GM23338 (cell line): ENCODE data around the gene ZNF646. TPM values are rescaled to one million over a fixed set of nuclear protein-coding genes. Genes with fewer than 3 reads are reported as not detected.
A peak's percentile ranks its signal among the peaks of the same experiment; 100 is the strongest.

Experiments
- ATAC-seq: fragments of 200-7000 bp; cut with Tn5 transposase; 3 replicates; pipeline ENCODE4 v1.9.1; 2020
- DNase-seq: peaks from one replicate; pipeline ENCODE4 v3.0.0-alpha.2; 2015; ENCODE audit warnings: low spot score
- H2AFZ ChIP-seq: fragments of 200-600 bp; sonication (generic); 2 replicates; pipeline ENCODE4 v1.8.0; 2016; ENCODE audit warnings: antibody characterized with exemption, mild to moderate bottlenecking, moderate library complexity
- H3F3A ChIP-seq: fragments of 200-600 bp; sonication (generic); replicated peaks from 2 replicates; pipeline ENCODE4 v1.8.0; 2017; ENCODE audit warnings: antibody characterized with exemption, mixed run types, low read depth
- H3K27ac ChIP-seq: fragments of 200-600 bp; sonication (generic); 2 replicates; pipeline ENCODE4 v1.6.1; 2016; ENCODE audit warnings: low read depth
- H3K27me3 ChIP-seq: fragments of 200-600 bp; sonication (generic); 2 replicates; pipeline ENCODE4 v1.8.0; 2016; ENCODE audit warnings: mild to moderate bottlenecking, mixed run types, moderate library complexity; ENCODE audit not compliant: insufficient read depth
- H3K36me3 ChIP-seq: fragments of 200-600 bp; sonication (generic); 2 replicates; pipeline ENCODE4 v1.8.0; 2016; ENCODE audit warnings: mild to moderate bottlenecking; ENCODE audit not compliant: insufficient read depth
- H3K4me1 ChIP-seq: fragments of 200-600 bp; sonication (generic); 2 replicates; pipeline ENCODE4 v1.8.0; 2016; ENCODE audit warnings: mild to moderate bottlenecking, moderate library complexity; ENCODE audit not compliant: insufficient read depth
- H3K4me2 ChIP-seq: fragments of 200-600 bp; sonication (generic); 2 replicates; pipeline ENCODE4 v1.7.1; 2017; ENCODE audit warnings: mixed run types
- H3K4me3 ChIP-seq: fragments of 200-600 bp; sonication (generic); 2 replicates; pipeline ENCODE4 v1.6.1; 2016; ENCODE audit warnings: mixed run types
- H3K79me2 ChIP-seq: fragments of 200-600 bp; sonication (generic); replicated peaks from 2 replicates; pipeline ENCODE4 v1.8.0; 2017; ENCODE audit warnings: mild to moderate bottlenecking; ENCODE audit not compliant: insufficient read depth
- H3K9me2 ChIP-seq: fragments of 200-600 bp; sonication (generic); 2 replicates; pipeline ENCODE4 v1.8.0; 2017; ENCODE audit not compliant: insufficient read depth
- H4K20me1 ChIP-seq: fragments of 200-600 bp; sonication (generic); replicated peaks from 2 replicates; pipeline ENCODE4 v1.8.0; 2017; ENCODE audit warnings: mild to moderate bottlenecking; ENCODE audit not compliant: insufficient read depth
- H3K27ac Mint-ChIP-seq: 2 replicates; pipeline ENCODE4 v1.8.0; 2020; ENCODE audit warnings: inconsistent platforms, mild to moderate bottlenecking, moderate library complexity, mixed read lengths
- H3K27me3 Mint-ChIP-seq: 3 replicates; pipeline ENCODE4 v1.8.0; 2022; ENCODE audit warnings: low read depth, mild to moderate bottlenecking, moderate library complexity, mixed read lengths, inconsistent platforms; ENCODE audit not compliant: insufficient read depth, poor library complexity
- H3K36me3 Mint-ChIP-seq: 3 replicates; pipeline ENCODE4 v1.8.0; 2021; ENCODE audit warnings: low read depth, mild to moderate bottlenecking, inconsistent platforms, moderate library complexity, mixed read lengths
- H3K4me1 Mint-ChIP-seq: 3 replicates; pipeline ENCODE4 v1.8.0; 2020; ENCODE audit warnings: mild to moderate bottlenecking, inconsistent platforms, mixed read lengths
- H3K4me3 Mint-ChIP-seq: 3 replicates; pipeline ENCODE4 v1.8.0; 2021; ENCODE audit warnings: moderate library complexity, mild to moderate bottlenecking, inconsistent platforms, mixed read lengths
- H3K9me3 Mint-ChIP-seq: 3 replicates; pipeline ENCODE4 v1.8.0; 2020; ENCODE audit warnings: moderate library complexity, mild to moderate bottlenecking, inconsistent platforms, mixed read lengths
- CREB1 ChIP-seq: fragments of 250-450 bp; sonication (Bioruptor Pico); IDR thresholded peaks from 2 replicates; pipeline ENCODE4 v1.5.0; 2020; ENCODE audit warnings: low read depth, mild to moderate bottlenecking, moderate library complexity
- ETS1 ChIP-seq: IDR thresholded peaks from 2 replicates; pipeline ENCODE4 v1.6.1; 2016; ENCODE audit warnings: antibody characterized with exemption
- EZH2phosphoT487 ChIP-seq: fragments of 200-600 bp; sonication (generic); IDR thresholded peaks from one replicate; pipeline ENCODE4 v1.8.1; 2018; ENCODE audit warnings: antibody characterized with exemption; ENCODE audit not compliant: unreplicated experiment
- JUNB ChIP-seq: IDR thresholded peaks from one replicate; pipeline ENCODE4 v1.6.1; 2016; ENCODE audit warnings: antibody characterized with exemption; ENCODE audit not compliant: unreplicated experiment
- POLR2AphosphoS5 ChIP-seq: IDR thresholded peaks from 2 replicates; pipeline ENCODE4 v1.6.1; 2016; ENCODE audit warnings: antibody characterized with exemption, low read depth
- STAT1 ChIP-seq: IDR thresholded peaks from one replicate; pipeline ENCODE4 v1.6.1; 2016; ENCODE audit warnings: antibody characterized with exemption; ENCODE audit not compliant: unreplicated experiment
- ZNF114 ChIP-seq: fragments of 250-450 bp; sonication (Bioruptor Pico); IDR thresholded peaks from 2 replicates; pipeline ENCODE4 v1.5.0; 2020; ENCODE audit warnings: mild to moderate bottlenecking, moderate library complexity
- polyA plus RNA-seq: library from polyadenylated mRNA; unstranded; fragments of >200 nt; fragmentation: Nextera tagmentation; extraction: Ambion mirVana; gene quantifications from 2 replicates; pipeline ENCODE4 v1.2.1, GENCODE V29; 2016
- total RNA-seq: library from RNA; depleted of rRNA; stranded (reverse); fragments of >200 nt; shearing (Covaris generic); gene quantifications from 2 replicates; pipeline ENCODE4 v1.2.3, GENCODE V29; 2014

ZNF646 gene
- total and polyA plus RNA-seq, 2 experiments from 2014 or later: 6.3 to 29.3 TPM

DNA sequence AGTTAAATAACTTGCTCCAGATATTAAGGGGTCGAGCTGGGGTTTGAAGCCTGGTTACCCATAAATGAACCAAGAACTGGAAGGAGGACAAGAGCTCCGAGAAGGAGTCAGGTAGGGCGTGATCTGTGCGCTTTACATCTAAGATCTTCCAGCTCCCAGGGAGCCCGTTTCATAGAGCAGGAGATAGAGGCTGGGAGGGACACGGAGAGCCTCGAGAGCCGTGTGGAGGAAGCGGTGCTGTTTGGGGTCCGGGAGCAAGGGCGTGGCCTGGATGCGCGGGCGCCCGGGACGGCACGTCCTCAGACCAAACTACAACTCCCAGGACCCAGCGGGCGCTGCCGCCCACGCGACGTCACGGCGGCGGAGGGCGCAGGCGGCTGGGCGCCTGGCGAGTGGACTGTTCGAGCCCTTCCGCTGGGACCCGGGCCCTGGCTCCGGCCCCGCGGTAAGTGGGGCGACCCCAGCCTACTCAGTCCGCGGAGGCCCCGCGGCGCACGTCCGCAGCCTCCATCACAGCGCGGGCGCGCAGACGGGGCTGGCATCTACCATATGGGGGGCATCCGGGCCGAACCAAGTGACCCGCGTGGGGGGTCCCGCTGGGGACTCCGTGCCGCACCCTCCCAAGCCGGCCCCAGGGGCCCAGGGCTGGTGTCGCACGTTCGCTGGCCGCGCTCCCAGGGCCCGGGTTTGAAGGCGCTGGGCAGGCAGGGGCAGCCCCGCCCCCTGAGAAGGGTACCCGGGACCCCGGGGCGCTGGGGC, 34.0 kb downstream of the ZNF646 start, which contains the start of gene BCKDK:
Gene BCKDK (plus strand): TSS at position 352 of the 759 bp plus-strand sequence. CDS start 838 bp downstream, outside the sequence.
- no peaks in the 10 kb centered on the region for H3K79me2 ChIP-seq
- no peaks in the 10 kb centered on the region for H3K36me3 ChIP-seq
- peak within 1 kb of the TSS; percentile 87 for H3K4me2 ChIP-seq
- H3F3A ChIP-seq: peaks cover 5% of the 10 kb centered on the region; the same call in 1 of the 2 replicates
- H3K9me2 ChIP-seq: no peaks in the 10 kb centered on the region
- ATAC-seq: peak; percentile 86
- Mint-ChIP-seq H3K27me3 (peaks cover 18% of the 10 kb centered on the region), H3K4me1 (peaks cover 9% of the 10 kb centered on the region; the same call in 1 of the 3 replicates), H3K36me3 (peaks cover 23% of the 10 kb centered on the region), H3K27ac (no peak within 1 kb of the TSS), H3K4me3 (peak within 1 kb of the TSS; percentile 77), H3K9me3 (peaks cover 8% of the 10 kb centered on the region)
- H3K27me3 ChIP-seq: no peaks in the 10 kb centered on the region
- peaks cover 6% of the 10 kb centered on the region; the same call in 1 of the 2 replicates for H3K4me1 ChIP-seq
- no peak within 1 kb of the TSS for H3K27ac ChIP-seq
- peak; percentile 56 for TF ChIP-seq POLR2AphosphoS5
- TF ChIP-seq ZNF114 (CRISPR knock-in tag): no peak
- no peak for TF ChIP-seq JUNB
- TF ChIP-seq ETS1: peak; percentile 85
- TF ChIP-seq STAT1: no peak
- peak; percentile 91 for TF ChIP-seq CREB1
- H3K4me3 ChIP-seq: peak within 1 kb of the TSS; percentile 87
- peak within 1 kb of the TSS; percentile 96 for H2AFZ ChIP-seq
- H4K20me1 ChIP-seq: peaks cover 7% of the 10 kb centered on the region
- DNase-seq: peak; percentile 85

- H3F3A ChIP-seq: peaks cover 12% of the 10 kb centered on the region; the same call in 1 of the 2 replicates
- Mint-ChIP-seq H3K36me3 (peaks cover 23% of the 10 kb centered on the region), H3K4me3 (peak overlapping the region; percentile 77), H3K27me3 (peaks cover 18% of the 10 kb centered on the region), H3K4me1 (peaks cover 9% of the 10 kb centered on the region; the same call in 1 of the 3 replicates), H3K9me3 (peaks cover 4% of the 10 kb centered on the region), H3K27ac (no peak overlapping the region)
- ATAC-seq: peak; percentile 20
- H3K27ac ChIP-seq: no peak overlapping the region
- H4K20me1 ChIP-seq: peaks cover 7% of the 10 kb centered on the region
- H3K4me1 ChIP-seq: peaks cover 6% of the 10 kb centered on the region; the same call in 1 of the 2 replicates
- peak overlapping the region; percentile 96; the same call in 1 of the 2 replicates for H2AFZ ChIP-seq
- peak overlapping the region; percentile 87 for H3K4me3 ChIP-seq
- H3K27me3 ChIP-seq: no peaks in the 10 kb centered on the region
- TF ChIP-seq JUNB (no peak), CREB1 (no peak), POLR2AphosphoS5 (no peak; the same call in 1 of the 2 replicates), ETS1 (no peak), EZH2phosphoT487 (no peak)
- H3K9me2 ChIP-seq: no peaks in the 10 kb centered on the region
- peak; percentile 43 for DNase-seq
- H3K36me3 ChIP-seq: no peaks in the 10 kb centered on the region
- peak overlapping the region; percentile 87 for H3K4me2 ChIP-seq
- no peaks in the 10 kb centered on the region for H3K79me2 ChIP-seq
Measured at GRCh38 chr16:31108794-31109558, 34.8 kb downstream of the ZNF646 start.
